HG02571 (cell line): Measurements from ENCODE around the gene LMX1B.

Experiments
- ATAC-seq: cut with Tn5 transposase; IDR thresholded peaks from one replicate; pipeline ENCODE4 v1.9.1; 2021; ENCODE audit warnings: mild to moderate bottlenecking, moderate library complexity; ENCODE audit not compliant: unreplicated experiment

LMX1B gene

GRCh38 chr9:126617003-126617822 lies 3.5 kb downstream of the LMX1B start:
- no peak for ATAC-seq

DNA sequence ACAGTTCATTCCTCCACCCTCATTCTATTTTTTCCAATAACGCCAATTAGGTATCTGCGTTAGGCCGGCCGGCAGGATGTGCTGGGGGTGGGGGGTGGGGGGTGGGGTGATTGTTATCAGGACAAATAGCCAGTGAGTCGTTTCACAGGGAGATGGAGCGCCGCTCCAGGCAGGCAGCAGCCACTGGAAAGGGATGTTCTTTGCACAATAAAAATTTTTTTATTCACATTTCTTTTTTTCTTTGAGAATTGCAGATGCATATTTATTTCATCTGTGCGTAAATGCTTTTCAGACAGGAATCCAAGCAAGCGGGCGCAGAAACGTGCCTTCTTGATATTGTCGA lies 4.1 kb downstream of the LMX1B start:
- no peak for ATAC-seq

DNA sequence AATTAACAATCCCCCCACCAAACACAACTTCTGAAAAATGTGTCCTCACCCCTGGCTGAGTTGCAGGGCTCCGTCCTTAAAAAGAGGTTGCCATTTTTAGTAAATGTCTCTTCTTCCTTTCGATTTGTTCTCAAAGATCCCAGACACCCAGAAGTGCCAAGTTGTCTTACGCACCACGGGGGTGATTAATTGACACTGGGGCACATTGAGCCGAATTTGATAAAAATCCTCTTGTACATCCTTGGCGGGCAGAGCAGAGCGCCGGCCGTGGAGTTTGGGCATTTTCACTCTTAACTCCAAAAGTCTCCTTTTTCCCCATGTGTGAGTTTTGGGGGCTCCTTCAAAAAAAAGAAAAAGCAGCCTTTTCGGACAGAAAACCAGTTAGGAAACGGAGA lies 4.5 kb downstream of the LMX1B start:
- no peak for ATAC-seq

- no peak for ATAC-seq
These were observed 5.0 kb downstream of the LMX1B start for GRCh38 chr9:126618585-126619360.

- no peak for ATAC-seq
These were observed 5.8 kb downstream of the LMX1B start for GRCh38 chr9:126619361-126620135.

DNA sequence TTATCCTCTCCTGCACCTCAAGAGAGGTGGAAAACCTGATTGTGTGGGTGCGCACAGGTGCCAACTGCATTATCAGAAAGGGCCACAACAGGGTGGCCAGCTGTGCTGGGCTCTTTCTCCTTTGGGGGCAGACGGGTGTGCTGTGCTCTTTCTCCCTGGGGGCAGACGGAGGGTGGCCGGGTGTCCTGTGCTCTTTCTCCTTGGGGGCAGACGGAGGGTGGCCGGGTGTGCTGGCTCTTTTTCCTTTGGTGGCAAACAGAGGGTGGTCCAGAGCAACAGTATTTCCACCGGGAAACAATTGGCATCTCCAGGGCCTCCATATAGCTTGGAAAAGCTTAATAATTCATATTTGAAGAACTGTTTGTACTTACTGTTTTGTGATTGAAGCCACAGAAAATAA lies 6.8 kb downstream of the LMX1B start:
- no peak for ATAC-seq

GRCh38 chr9:126621061-126621918 lies 7.6 kb downstream of the LMX1B start:
- no peak for ATAC-seq

- no peak for ATAC-seq
These were observed 8.4 kb downstream of the LMX1B start for GRCh38 chr9:126621919-126622735.

- ATAC-seq: no peak
These were observed 9.6 kb downstream of the LMX1B start for GRCh38 chr9:126623314-126623666.

- no peak for ATAC-seq
These were observed 10.1 kb downstream of the LMX1B start for GRCh38 chr9:126623667-126624478.

GRCh38 chr9:126624479-126624826 lies 10.7 kb downstream of the LMX1B start:
- ATAC-seq: no peak

- ATAC-seq: no peak
These were observed 11.2 kb downstream of the LMX1B start for GRCh38 chr9:126624912-126625311.

DNA sequence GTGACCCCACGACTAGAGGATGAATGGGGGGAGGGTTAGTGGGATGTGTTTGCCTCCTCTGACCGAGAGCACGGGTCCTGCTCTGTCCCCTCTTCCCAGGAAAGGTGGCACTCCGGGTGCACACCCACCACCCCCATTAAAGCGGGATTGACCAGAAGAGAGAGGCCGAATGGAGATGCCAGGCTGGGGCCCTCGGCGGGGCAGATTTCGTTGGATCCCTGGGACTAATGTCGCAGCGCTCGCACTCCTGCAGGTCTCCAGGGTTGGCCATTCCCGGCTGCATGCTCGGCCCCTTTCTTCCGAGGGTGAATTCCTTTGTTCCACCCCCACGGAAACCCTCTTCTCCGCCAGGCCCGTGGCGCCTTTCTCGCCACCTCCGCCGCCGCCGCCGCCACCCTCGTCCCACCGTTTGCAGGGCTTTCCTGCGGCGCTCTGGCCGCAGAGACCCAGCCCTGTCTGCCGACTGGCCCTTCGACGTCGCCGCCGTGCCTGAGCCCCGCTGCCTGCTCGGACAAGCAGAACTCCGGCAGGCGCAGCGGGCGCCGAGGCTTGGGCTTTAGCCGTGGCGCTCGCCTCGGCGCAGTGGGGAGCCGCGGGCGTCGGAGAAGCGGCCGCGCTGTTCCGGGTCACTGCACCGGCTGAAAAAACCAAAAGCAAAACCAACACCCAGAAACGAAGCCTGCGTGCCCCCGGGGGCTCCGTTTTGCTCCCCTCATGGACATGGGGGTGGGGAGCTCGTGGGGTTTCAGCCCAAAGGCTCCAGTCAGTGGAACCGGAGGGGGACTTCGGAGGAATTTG lies 11.8 kb downstream of the LMX1B start:
- no peak for ATAC-seq

GRCh38 chr9:126626127-126626925 lies 12.6 kb downstream of the LMX1B start:
- no peak for ATAC-seq

DNA sequence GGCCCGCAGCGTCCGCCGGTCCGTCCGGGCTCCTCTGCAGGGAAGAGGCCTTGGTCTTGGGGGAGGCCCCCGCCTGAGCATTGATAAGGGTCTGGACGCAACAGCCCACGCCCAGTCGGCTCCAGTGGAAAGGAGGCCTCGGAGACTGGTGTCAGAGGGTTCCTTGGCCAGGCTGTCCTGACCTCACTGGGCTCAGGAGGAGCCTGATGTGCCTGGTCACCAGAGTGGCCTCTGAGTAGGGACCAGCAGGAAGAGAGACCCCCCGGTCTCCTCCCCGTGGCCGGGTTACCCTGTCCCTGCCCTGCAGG lies 13.2 kb downstream of the LMX1B start:
- ATAC-seq: no peak

- no peak for ATAC-seq
These were observed 14.4 kb downstream of the LMX1B start for GRCh38 chr9:126628146-126628545.

DNA sequence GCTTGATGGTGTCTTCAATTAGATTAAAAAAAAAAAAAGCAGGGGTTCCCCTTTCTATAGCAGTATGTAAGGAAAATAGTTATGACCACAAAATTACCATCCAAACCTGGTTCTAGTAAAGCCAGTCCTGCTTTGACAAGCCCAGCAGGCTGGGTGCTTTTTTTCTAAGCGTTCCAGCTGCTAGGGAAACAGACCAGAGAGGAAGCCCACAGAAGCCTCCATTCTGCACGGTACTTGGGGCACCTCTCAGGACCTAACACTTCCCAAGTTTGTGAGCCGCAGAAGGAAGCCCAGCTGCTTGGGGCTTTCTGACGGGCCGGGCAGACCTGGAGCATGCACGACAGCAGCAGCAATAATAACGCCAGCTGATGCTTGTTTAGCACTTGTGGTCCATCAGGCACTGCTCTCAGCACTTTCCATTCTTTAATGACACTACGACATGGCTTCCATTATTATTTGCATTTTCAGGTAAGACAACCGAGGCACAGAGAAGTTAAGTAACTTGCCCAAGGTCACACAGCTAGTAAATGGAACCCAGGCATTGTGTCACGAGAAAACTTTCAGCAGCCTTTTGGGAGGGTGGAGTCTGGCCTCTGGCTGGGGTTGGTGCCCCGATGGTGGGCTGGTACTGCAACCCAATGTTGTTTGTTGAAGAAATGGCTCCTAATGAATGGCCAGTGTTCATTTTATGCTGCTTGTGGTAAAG lies 15.4 kb downstream of the LMX1B start:
- no peak for ATAC-seq
